ENCODE results near the gene CHADL. TPM values are rescaled to one million over a fixed set of nuclear protein-coding genes. Genes with fewer than 3 reads are reported as not detected.
"Not testable (repeated sequence)": the region's sequence is repeated elsewhere in the genome, so short reads cannot be mapped to it uniquely, and the experiment has no call there.

Gene CHADL
- total RNA-seq, 1 donor from 2014 or later = 0.11 TPM

DNA sequence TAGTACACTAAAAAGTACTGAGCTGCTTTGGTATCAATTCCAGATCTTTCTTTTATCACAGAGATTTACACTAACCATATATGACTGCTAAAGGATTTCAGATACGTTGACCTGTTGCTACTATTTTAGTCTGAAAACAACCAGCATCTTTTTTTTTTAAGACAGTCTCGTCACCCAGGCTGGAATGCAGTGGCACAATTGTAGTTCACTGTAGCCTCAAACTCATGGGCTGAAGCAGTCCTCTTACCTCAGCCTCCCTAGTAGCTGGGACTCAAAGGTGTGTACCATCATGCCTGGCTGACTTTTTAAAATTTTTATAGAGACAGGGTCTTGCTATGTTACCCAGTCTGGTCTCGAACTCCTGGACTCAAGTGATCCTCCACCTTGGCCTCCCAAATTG, 59.8 kb downstream of the CHADL start:
- Mint-ChIP-seq H3K9me3 (no peaks in the 10 kb centered on the region), H3K27ac (peak overlapping the region; percentile 19), H3K27me3 (ENCODE audit: low read depth) (no peaks in the 10 kb centered on the region), H3K4me3 (ENCODE audit: low read depth) (no peak overlapping the region), H3K36me3 (ENCODE audit: low read depth) (peaks cover 44% of the 10 kb centered on the region), H3K4me1 (ENCODE audit: low read depth) (peaks cover 2% of the 10 kb centered on the region)
- no peak for DNase-seq (ENCODE audit: low spot score)
- intact Hi-C loops (cut with micrococcal nuclease) = no loop called here

DNA sequence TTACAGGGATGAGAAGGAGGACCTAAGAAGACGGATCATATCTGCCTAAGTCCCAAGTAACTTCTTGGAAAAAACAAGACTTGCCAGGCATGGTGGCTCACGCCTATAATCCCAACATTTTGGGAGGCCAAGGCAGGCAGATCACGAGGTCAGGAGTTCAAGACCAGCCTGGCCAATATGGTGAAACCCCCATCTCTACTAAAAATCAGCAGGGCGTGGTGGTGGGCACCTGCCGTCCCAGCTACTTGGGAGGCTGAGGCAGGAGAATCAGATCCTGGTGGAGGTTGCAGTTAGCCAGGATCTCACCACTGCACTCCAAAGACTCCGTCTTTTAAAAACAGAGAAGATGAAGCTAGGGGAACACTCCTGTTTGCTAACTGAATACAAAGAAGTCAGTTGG, 60.4 kb downstream of the CHADL start:
- H3K4me3 Mint-ChIP-seq (ENCODE audit: low read depth); H3K4me1 Mint-ChIP-seq (ENCODE audit: low read depth): not testable (repeated sequence)

More for the DNA sequence above, 60.4 kb downstream of the CHADL start:
- H3K27me3 Mint-ChIP-seq (ENCODE audit: low read depth); H3K27ac Mint-ChIP-seq; intact Hi-C loops (cut with micrococcal nuclease); H3K9me3 Mint-ChIP-seq; DNase-seq (ENCODE audit: low spot score): not testable (repeated sequence)
- peaks cover 50% of the 10 kb centered on the region for H3K36me3 Mint-ChIP-seq (ENCODE audit: low read depth)

Other genes with a start within 250 kb of the CHADL start
- 66.5 and 68.6 TPM in 2 replicates for gene EP300, start 148.3 kb downstream of the CHADL start, total RNA-seq
- gene L3MBTL2, start 35.6 kb downstream of the CHADL start, total RNA-seq = 39.3 and 42.2 TPM in 2 replicates
- 189 and 192 TPM in 2 replicates for gene RANGAP1, start 45.3 kb upstream of the CHADL start, total RNA-seq
- 64.7 and 66.0 TPM in 2 replicates for gene ZC3H7B, start 60.6 kb upstream of the CHADL start, total RNA-seq
- 1.7 and 1.9 TPM in 2 replicates for gene TEF, start 141.0 kb upstream of the CHADL start, total RNA-seq
- 41.2 and 44.2 TPM in 2 replicates for gene TOB2, start 205.9 kb upstream of the CHADL start, total RNA-seq
- 72.1 and 74.3 TPM in 2 replicates for gene PHF5A, start 227.8 kb upstream of the CHADL start, total RNA-seq
- gene ACO2, start 228.2 kb upstream of the CHADL start, total RNA-seq = 94.1 and 96.1 TPM in 2 replicates